Coronary artery (tissue), 2 donors: ENCODE results near the gene SERPINB8.

ENCODE experiments used
- DNase-seq: peaks from one replicate; pipeline ENCODE4 v3.0.0-alpha.2; 2017; ENCODE audit warnings: low spot score
- H3K27ac ChIP-seq, 2 donors: fragments of 200-600 bp; sonication (generic); one replicate each; pipeline ENCODE4 v1.5.1; 2016 to 2019
- H3K4me3 ChIP-seq: fragments of 200-600 bp; sonication (generic); 2 replicates; pipeline ENCODE4 v1.5.1; 2016; ENCODE audit warnings: mild to moderate bottlenecking, moderate library complexity
- CTCF ChIP-seq: fragments of 200-600 bp; sonication (generic); IDR thresholded peaks from one replicate; pipeline ENCODE4 v1.5.1; 2019; ENCODE audit warnings: antibody characterized with exemption

SERPINB8 gene

GRCh38 chr18:63956755-63957154, 13.1 kb upstream of the SERPINB8 start:
- DNase-seq, result no peak
- no peak for TF ChIP-seq CTCF
- H3K27ac ChIP-seq, result no peak overlapping the region

GRCh38 chr18:63960891-63961290, 9.0 kb upstream of the SERPINB8 start:
- Histone ChIP-seq H3K4me3 (no peak overlapping the region), H3K27ac (no peak overlapping the region)
- TF ChIP-seq CTCF, result no peak
- no peak for DNase-seq

More at GRCh38 chr18:63956755-63957154, 13.1 kb upstream of the SERPINB8 start:
- no peak overlapping the region for H3K4me3 ChIP-seq

- no peak for TF ChIP-seq CTCF
Observed at GRCh38 chr18:63961435-63961980, 8.4 kb upstream of the SERPINB8 start.

GRCh38 chr18:63962137-63962536, 7.7 kb upstream of the SERPINB8 start:
- DNase-seq, result no peak
- no peak overlapping the region for H3K27ac ChIP-seq
- H3K4me3 ChIP-seq, result no peak overlapping the region
- TF ChIP-seq CTCF, result no peak

More at GRCh38 chr18:63961435-63961980, 8.4 kb upstream of the SERPINB8 start:
- Histone ChIP-seq H3K4me3 (no peak overlapping the region), H3K27ac (no peak overlapping the region)
- DNase-seq, result no peak

- TF ChIP-seq CTCF, result peak; percentile 77
- no peak overlapping the region for H3K27ac ChIP-seq
- no peak for DNase-seq
- H3K4me3 ChIP-seq, result no peak overlapping the region
Observed at GRCh38 chr18:63963615-63964256, 6.1 kb upstream of the SERPINB8 start.

GRCh38 chr18:63964908-63965307, 5.0 kb upstream of the SERPINB8 start:
- no peak for TF ChIP-seq CTCF
- no peak overlapping the region for H3K4me3 ChIP-seq
- no peak overlapping the region for H3K27ac ChIP-seq

GRCh38 chr18:63965716-63966330, 4.1 kb upstream of the SERPINB8 start:
- no peak for TF ChIP-seq CTCF
- H3K4me3 ChIP-seq, result no peak overlapping the region
- DNase-seq, result no peak
- no peak overlapping the region for H3K27ac ChIP-seq

More at GRCh38 chr18:63964908-63965307, 5.0 kb upstream of the SERPINB8 start:
- DNase-seq, result no peak
